ENCODE results near the gene PSMC5. TPM values are rescaled to one million over a fixed set of nuclear protein-coding genes. Genes with fewer than 3 reads are reported as not detected.

PSMC5 gene
- total RNA-seq, 1 experiment from 2014 or later = 152 TPM

GRCh38 chr17:63786117-63786516 is 41.1 kb upstream of the PSMC5 start:
- no peak overlapping the region for H3K4me3 Mint-ChIP-seq
- no peak for TF ChIP-seq USF1 (CRISPR knock-in tag; IDR thresholded peaks at IDR 0.05)
- TF ChIP-seq TCF7 (CRISPR knock-in tag; IDR thresholded peaks at IDR 0.05; ENCODE audit: low read depth) = no peak
- no peak for TF ChIP-seq TP53 (CRISPR knock-in tag; IDR thresholded peaks at IDR 0.05)
- H3K4me1 Mint-ChIP-seq = no peaks in the 10 kb centered on the region
- DNase-seq (ENCODE audit: low spot score) (no peak), ATAC-seq (no peak)
- peaks cover 23% of the 10 kb centered on the region for H3K36me3 Mint-ChIP-seq
- H3K27me3 Mint-ChIP-seq (ENCODE audit: low read depth) = no peaks in the 10 kb centered on the region
- CTCF ChIA-PET = no interaction called here
- H3K27ac Mint-ChIP-seq = no peak overlapping the region
- H3K9me3 Mint-ChIP-seq = no peaks in the 10 kb centered on the region
- POLR2A ChIA-PET = no interaction called here

DNA sequence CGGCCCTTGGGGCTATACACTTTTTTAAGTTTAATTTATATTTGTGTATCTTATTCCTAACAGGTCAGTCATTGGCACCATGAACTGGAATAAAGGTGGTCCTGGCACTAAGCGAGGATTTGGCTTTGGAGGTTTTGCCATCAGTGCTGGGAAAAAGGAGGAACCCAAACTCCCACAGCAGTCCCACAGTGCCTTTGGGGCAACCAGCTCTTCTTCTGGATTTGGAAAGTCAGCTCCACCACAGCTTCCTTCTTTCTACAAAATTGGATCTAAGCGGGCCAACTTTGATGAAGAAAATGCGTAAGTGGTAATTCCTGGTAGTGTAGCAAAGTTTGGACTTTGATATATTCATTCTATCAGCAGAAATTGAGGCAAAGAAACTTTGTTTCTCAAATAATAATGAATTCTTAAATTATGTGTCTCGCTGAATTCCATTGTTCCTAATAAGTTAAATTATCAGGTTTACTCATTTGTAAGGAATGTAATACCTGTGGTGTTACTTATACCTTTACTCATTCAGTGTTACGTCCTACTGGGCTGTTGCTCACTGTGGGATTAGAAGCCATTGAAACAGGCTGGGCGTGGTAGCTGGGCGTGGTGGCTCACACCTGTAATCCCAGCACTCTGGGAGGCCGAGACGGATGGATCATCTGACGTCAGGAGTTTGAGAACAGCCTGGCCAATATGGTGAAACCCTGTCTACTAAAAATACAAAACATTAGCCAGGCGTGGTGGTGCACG is 40.1 kb upstream of the PSMC5 start:
- ChIA-PET CTCF (no interaction called here), POLR2A (no interaction called here)
- Mint-ChIP-seq H3K4me3 (no peak overlapping the region), H3K27me3 (ENCODE audit: low read depth) (no peaks in the 10 kb centered on the region), H3K27ac (no peak overlapping the region), H3K36me3 (peaks cover 25% of the 10 kb centered on the region), H3K4me1 (no peaks in the 10 kb centered on the region), H3K9me3 (no peaks in the 10 kb centered on the region)
- ATAC-seq (no peak), DNase-seq (ENCODE audit: low spot score) (no peak)
- TF ChIP-seq CREB1 (CRISPR knock-in tag; IDR thresholded peaks at IDR 0.05) = no peak

DNA sequence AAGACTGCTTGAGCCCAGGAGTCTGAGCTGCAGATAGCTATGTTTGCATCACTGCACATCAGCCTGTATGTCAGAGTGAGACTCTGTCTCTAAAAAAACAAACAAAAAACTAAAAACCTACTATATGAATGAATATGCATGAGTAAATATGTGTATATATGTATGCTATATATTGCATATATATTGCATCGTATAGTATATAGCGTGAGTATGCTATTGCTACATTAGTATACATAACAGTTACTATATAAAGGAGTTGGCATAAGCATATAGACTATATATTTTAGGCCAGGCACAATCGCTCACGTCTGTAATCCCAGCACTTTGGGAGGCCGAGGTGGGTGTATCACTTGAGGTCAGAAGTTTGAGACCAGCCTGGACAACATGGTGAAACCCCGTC is 37.2 kb upstream of the PSMC5 start:
- H3K27me3 Mint-ChIP-seq (ENCODE audit: low read depth) = no peaks in the 10 kb centered on the region

More for the DNA sequence above, 37.2 kb upstream of the PSMC5 start:
- POLR2A ChIA-PET = no interaction called here
- no peak for DNase-seq (ENCODE audit: low spot score)
- CTCF ChIA-PET = no interaction called here
- Mint-ChIP-seq H3K4me1 (no peaks in the 10 kb centered on the region), H3K27ac (no peak overlapping the region), H3K36me3 (peaks cover 49% of the 10 kb centered on the region), H3K9me3 (no peaks in the 10 kb centered on the region), H3K4me3 (no peak overlapping the region)
- ATAC-seq = no peak
- TF ChIP-seq NFE2L1 (CRISPR knock-in tag; IDR thresholded peaks at IDR 0.05) (no peak), MXD4 (CRISPR knock-in tag; IDR thresholded peaks at IDR 0.05; ENCODE audit: borderline replicate concordance) (no peak), ATF1 (CRISPR knock-in tag; IDR thresholded peaks at IDR 0.05) (no peak), GRHL2 (CRISPR knock-in tag; IDR thresholded peaks at IDR 0.05; ENCODE audit: insufficient replicate concordance, severe bottlenecking) (no peak), CBFB (CRISPR knock-in tag; IDR thresholded peaks at IDR 0.05; ENCODE audit: low read depth) (no peak), NFATC4 (CRISPR knock-in tag; IDR thresholded peaks at IDR 0.05) (no peak), FOXJ3 (CRISPR knock-in tag; IDR thresholded peaks at IDR 0.05; ENCODE audit: borderline replicate concordance) (no peak), NR3C1 (CRISPR knock-in tag; conservative IDR thresholded peaks at IDR 0.05; ENCODE audit: low read depth) (no peak), USF1 (CRISPR knock-in tag; IDR thresholded peaks at IDR 0.05) (no peak), OVOL2 (CRISPR knock-in tag; IDR thresholded peaks at IDR 0.05; ENCODE audit: borderline replicate concordance) (no peak), AR (CRISPR knock-in tag; IDR thresholded peaks at IDR 0.05) (no peak), ZNF671 (CRISPR knock-in tag; IDR thresholded peaks at IDR 0.05) (no peak)
- TF ChIP-seq, protein P1, sequence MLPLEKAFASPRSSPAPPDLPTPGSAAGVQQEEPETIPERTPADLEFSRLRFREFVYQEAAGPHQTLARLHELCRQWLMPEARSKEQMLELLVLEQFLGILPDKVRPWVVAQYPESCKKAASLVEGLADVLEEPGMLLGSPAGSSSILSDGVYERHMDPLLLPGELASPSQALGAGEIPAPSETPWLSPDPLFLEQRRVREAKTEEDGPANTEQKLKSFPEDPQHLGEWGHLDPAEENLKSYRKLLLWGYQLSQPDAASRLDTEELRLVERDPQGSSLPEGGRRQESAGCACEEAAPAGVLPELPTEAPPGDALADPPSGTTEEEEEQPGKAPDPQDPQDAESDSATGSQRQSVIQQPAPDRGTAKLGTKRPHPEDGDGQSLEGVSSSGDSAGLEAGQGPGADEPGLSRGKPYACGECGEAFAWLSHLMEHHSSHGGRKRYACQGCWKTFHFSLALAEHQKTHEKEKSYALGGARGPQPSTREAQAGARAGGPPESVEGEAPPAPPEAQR (CRISPR knock-in tag; IDR thresholded peaks at IDR 0.05) = no peak
- TF ChIP-seq, protein P2, sequence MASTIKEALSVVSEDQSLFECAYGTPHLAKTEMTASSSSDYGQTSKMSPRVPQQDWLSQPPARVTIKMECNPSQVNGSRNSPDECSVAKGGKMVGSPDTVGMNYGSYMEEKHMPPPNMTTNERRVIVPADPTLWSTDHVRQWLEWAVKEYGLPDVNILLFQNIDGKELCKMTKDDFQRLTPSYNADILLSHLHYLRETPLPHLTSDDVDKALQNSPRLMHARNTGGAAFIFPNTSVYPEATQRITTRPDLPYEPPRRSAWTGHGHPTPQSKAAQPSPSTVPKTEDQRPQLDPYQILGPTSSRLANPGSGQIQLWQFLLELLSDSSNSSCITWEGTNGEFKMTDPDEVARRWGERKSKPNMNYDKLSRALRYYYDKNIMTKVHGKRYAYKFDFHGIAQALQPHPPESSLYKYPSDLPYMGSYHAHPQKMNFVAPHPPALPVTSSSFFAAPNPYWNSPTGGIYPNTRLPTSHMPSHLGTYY (CRISPR knock-in tag; IDR thresholded peaks at IDR 0.05) = no peak
- TF ChIP-seq, protein P3, sequence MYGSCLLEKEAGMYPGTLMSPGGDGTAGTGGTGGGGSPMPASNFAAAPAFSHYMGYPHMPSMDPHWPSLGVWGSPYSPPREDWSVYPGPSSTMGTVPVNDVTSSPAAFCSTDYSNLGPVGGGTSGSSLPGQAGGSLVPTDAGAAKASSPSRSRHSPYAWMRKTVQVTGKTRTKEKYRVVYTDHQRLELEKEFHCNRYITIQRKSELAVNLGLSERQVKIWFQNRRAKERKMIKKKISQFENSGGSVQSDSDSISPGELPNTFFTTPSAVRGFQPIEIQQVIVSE (CRISPR knock-in tag; IDR thresholded peaks at IDR 0.05; ENCODE audit: borderline replicate concordance) = no peak

Data from WTC11 (cell line).